Umbilical cord (tissue), 2 donors: ENCODE data around the gene FGD1. TPM values are rescaled to one million over a fixed set of nuclear protein-coding genes. Genes with fewer than 3 reads are reported as not detected.

Experiments used
- DNase-seq: peaks from one replicate; pipeline ENCODE4 v3.0.0-alpha.2; 2015; ENCODE audit warnings: low spot score
- total RNA-seq: library from RNA; depleted of rRNA; stranded (reverse); fragments of >200 nt; gene quantifications from one replicate; pipeline ENCODE4 v1.2.3, GENCODE V29; 2014; ENCODE audit warnings: low replicate concordance; ENCODE audit not compliant: insufficient read depth

Gene FGD1
- total RNA-seq, 1 donor from 2014 or later = 3.1 TPM

DNA sequence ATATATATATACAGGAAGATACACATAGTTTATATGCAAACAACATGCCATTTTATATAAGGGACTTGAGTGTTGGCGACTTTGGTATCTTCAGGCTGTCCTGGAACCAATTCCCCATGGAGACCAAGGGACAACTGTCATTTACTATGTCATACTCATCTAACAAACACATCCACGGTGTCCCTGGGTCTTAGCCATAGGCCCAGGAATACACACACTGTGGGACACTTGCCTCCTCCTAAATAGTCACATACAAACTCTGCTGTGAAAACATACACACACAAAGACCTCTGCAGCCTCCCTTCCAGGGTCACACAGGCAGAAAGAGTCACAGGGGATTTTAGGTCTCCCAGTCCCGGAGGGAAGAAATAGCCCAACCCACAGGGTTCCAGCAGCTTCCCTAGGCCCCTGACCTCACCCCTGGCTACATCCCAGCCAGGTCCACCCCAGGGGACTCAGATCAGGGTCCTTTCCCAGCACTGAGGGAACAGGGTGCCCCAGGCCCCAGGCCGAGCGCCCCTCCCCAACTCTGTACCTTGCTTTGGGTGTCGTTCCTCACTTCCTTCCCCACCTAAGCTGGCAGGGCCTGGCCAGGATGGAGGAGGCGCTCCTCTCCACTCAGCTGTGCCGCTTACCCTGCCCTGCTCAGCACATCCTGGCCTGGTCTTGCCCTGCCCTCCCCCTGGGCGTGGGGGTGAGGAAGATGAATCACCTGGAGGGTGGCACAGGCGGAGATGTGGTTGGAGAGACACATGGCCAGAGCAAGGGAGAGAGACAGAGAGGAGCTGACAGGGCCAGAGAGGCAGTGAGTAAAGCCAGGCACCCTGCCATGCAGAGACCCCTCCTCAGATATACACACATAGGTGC, 21.8 kb downstream of the FGD1 start:
- DNase-seq = no peak

DNA sequence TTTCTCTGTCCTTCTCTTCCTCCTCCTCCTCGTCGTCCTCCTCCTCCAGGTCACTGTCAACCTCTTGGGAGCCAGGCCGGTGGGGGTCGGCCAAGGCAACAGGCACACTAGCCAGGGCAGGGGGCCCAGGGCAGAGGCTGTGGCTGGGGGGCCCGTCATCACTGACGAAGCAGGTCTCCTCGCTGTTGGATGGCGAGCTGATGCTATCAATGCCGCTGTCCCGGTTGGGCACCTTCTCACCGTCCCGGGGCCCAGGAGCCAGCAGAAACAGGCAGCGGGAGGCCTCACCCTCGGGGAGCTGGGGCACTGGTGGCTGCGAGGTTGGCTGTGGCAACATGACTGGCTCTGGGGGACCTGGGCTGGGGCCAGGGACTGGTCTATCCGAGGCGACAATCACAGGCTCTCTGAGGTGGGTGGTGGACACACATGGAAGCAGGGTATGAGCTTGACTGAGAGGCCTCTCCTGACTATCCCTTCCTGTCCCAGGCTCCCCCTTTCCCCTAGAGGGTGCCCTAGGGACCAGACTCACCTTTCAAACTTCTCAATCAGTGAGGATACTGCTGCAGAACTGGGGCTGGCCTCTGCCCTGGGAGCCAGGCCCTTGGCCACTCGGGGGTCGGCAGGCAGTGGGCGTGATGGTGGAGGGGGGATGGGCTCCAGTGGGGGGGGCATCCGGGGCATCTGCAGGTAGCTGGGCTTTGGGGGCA, 25.8 kb downstream of the FGD1 start:
- DNase-seq = no peak

DNA sequence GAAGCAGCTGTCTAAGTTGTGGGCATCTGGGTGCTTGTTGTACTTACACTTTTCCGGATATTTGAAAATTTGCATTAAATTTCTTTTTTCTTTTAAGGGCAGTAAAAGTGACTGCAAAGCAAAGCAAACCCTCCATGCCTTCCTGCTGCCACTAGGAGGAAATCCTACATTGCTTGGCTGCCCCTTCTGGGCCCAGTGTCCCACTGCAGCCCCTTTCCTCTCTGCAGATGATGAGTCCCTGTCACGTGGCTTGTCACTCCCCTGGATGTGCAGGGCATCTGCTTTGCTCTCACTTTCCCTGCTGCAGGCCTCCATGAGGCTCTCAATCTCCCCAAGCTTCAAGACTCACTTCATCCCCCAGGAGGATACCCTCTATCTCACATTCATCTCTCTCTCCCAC, 43.1 kb downstream of the FGD1 start:
- peak; percentile 12 for DNase-seq

DNA sequence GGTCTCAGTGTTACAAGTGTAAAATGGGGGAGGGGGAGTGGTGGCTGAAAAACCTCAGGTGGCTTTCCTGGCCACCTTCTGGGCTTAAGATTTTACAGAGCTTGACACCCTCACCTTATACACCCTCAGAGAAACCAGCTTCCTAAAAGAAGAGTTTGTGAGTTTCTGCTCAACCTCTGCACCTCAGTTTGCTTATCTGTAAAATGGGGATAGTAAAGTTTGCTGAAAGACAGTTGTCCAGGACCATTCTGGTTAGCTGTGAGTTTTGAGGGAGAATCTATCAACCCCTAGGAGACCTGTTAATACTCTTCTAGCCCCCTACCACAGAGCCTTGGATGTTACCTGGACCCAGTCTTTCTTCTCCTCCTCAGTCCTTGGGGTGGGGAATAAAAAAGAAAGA, 46.1 kb downstream of the FGD1 start:
- no peak for DNase-seq

DNA sequence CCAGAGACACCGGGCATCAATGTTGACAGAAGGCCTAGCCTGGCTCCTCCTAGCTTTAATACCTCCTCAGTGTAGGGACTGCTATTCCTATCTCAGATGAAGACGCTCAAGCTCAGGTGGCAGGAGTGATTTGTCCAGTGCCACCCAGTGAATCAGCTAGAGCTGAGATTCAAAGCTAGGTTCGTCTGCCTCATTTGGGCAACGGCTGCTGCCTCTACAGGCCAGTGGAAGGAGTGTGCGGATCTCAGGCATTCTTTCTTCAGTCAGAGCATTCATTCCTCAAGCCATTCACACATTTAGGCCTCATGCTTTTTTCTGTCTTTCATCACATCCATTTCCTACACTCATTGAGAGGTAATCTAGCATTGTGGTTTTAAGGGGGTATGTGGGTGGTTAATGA, 48.6 kb downstream of the FGD1 start:
- DNase-seq = no peak

DNA sequence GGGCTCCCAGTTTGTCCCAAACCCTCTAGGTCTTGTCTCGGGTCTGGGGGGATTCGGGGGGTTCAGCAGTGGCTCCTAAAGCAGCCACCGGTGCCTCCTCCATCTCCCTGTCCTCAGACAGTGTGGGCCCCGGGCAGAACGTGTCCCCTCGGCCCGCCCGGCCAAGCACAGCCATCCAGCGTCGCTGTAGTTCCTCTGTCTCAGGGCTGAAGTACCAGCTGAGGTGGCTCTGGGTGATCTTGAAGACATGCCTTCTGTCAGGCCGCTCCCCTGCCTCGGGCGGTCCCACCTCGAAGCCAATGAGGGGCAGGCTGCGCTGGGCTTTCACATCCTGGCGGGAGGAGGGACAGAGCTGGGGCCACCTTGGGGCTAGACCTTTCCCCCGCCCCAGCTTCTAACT, 50.0 kb downstream of the FGD1 start:
- no peak for DNase-seq

DNA sequence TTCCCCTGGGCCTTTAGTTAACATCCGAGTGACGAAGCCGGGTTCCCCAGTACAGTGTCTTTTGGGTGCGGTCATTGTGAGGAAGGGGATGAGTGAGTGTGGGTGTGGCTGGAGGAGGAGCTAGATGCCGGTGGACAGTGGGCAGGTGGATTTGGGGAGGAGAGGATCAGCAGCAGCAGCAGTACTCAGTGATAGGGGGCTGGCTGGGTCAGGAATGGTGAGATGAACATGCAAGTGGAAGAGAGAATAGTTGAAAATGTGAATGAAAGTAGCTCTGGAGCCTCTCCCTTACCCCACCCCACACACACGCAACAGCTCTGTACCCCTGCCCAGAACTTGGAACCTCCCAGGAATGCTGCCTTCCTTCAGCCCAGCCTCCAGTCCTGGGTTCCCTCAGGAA, 51.3 kb downstream of the FGD1 start:
- no peak for DNase-seq

DNA sequence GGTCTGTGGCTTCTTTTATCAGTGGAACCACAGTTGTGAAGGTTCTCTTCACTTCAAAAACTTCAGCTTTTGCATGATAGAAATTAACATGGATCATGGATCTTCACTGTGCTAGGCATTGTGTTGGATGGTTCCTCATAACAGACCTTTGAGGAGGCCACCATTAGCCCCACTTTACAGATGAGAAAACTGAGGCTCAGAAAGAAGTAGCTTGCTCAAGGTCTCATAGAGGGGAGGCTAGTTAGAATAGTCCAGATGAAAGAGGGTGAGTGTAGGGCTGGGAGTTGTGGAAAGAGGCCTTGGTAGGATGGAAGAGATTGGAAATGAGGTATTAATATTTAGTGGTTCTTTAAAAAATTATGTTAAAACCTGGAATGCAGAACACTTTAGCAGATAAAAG, 53.2 kb downstream of the FGD1 start:
- DNase-seq = no peak

DNA sequence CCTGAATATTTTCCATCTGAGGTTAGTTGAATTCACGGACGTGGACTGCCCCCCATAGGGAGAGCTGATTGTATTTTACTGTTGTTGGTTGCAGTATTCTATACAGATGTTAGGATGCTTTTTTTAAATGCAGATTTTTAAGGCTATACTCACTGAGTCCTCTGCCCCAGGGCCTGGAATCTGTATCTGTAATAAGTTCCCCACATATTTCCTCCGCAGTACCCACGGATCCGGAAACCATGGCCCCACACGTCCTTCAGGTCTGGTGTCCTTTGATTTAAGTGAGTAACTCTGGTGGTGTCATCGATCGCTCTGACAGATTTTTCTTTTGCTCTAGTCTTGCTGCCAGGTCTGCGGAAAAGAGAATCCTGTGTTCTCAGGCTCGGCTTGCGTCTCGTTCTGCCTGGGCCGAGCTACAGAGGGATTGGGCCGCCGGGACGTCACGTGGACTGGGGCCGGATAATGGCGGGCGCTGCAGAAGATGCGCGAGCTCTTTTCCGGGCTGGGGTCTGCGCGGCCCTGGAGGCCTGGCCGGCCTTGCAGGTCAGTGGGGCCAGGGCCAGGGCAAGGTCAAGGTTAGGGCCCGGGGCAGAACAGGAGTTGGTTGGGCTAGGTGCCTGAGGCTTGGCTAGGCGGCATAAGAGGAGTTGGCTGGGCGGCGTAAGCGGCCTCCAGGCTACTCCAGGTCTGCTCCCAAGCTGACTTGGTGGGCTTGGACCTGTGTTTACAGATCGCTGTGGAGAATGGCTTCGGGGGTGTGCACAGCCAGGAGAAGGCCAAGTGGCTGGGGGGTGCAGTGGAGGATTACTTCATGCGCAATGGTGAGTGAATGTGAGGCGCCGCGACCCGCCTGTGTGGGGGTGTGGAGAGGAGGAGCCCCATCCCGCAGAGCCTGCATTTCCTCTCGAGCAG, 55.8 kb downstream of the FGD1 start, which contains the start of gene TSR2:
Gene TSR2, plus strand, starts transcription at position 445 of the 912 bp plus-strand sequence. Its CDS starts 18 bp downstream, at position 463.
- DNase-seq = peak; percentile 91

DNA sequence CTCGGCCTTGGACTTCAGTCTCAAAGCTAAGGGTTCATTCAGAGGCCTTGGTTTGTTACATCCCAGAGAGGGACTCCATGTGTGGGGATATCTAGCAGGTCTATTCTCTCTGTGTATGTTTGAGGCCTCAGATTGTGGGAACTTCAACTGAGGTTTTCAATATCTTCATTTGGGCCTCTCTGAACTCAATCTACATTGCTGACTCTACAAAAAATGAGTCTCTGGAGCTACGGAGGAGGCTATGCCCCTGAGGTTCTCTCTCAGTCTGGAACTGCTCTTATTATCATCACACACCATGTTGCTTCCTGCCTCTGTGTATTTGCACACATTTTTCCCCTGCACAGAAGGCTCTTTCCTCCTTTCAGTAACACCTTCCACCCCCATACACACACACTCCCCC, 60.9 kb downstream of the FGD1 start:
- no peak for DNase-seq

DNA sequence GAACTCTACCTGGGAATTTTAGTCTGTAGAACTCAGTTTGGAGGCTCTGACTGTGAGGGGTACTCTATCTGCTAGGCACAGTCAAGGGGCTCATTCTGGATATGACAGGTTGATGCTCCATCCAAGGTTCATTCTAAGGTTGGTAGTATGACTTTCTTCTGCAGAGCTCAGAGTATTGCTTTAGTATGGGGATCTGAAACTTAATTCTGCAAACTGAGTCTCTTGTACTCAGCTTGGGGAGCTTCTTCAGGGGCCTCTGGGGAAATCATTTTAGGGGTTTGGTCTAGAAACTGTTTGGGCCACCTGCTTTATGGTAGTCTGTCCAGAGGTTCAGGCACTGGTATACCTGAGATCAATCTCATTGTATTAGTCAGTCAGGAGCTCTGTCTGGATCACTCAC, 65.5 kb downstream of the FGD1 start:
- DNase-seq = no peak

DNA sequence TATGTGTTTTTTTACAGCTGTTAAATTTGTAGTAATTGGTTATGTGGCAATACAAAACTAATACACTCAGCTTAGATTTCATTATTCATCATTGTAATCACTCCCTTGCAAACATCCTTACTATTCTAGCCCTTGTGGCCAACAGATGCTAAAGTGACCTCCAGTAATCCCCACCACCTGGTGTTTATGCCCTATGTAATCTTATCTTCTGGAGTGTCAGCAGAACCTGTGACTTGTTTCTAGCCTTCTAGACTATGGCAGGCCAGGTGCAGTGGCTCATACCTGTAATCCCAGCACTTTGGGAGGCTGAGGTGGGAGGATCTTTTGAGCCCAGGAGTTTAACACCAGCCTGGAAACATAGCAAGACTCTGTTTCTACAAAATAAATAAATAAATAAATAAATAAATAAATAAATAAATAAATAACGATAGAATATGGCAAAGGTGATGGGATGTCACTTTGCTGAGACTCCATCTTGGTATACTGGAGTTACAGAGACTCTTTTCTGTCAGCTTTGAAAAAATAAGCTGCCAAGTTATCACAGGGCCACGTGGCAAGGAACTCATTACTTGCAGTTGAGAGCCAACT, 68.1 kb downstream of the FGD1 start:
- no peak for DNase-seq

DNA sequence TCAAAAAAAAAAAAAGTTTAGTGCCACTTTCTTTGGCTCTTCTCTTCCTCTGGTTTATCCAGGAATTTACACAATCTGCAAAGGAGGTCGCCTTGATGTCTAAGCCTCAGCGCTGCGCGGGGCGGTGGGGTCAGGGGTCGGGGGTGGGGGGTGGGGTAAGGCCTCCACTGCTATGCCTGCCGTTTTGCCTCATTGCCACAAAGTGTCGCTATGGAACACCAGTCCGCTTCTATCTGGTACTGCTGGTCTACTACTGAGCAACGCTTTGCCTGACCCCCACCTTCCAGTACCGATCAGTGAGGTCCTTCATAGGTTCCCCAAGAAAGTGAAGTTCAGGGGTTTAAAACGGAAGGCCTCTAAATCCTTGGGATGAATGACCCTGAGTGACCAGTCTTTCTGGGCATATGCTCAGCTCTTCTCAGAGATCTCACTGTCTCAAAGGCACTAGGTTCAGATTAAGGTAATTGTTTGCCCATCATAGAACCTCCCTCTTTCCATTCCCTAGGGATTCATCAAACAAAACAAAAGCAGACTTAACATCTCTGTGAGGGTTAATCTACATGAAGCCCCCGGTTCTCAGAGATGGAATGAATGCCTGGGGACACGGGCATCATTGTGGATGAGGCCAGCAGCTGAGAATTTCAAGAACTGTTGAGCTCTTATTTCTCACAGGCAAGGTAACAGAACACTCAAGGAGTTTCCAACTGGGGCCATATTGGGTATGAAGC, 72.7 kb downstream of the FGD1 start:
- DNase-seq = no peak

DNA sequence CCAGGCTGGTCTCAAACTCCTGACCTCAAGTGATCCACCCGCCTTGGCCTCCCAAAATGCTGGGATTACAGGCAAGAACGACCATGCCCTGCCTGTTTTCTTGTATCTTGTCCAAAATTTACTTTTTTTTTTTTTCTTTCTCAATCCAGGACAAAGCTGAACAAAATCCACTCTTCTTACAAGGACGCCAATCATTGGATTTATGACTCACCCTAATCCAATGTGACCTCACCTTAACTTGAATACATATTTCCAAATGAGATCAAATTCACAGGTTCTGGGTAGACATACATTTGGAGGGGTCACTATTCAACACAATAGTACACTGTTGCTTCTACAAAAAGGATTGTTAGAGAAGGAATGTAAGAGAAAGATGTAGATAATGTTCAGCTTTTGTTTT, 73.9 kb downstream of the FGD1 start:
- no peak for DNase-seq

DNA sequence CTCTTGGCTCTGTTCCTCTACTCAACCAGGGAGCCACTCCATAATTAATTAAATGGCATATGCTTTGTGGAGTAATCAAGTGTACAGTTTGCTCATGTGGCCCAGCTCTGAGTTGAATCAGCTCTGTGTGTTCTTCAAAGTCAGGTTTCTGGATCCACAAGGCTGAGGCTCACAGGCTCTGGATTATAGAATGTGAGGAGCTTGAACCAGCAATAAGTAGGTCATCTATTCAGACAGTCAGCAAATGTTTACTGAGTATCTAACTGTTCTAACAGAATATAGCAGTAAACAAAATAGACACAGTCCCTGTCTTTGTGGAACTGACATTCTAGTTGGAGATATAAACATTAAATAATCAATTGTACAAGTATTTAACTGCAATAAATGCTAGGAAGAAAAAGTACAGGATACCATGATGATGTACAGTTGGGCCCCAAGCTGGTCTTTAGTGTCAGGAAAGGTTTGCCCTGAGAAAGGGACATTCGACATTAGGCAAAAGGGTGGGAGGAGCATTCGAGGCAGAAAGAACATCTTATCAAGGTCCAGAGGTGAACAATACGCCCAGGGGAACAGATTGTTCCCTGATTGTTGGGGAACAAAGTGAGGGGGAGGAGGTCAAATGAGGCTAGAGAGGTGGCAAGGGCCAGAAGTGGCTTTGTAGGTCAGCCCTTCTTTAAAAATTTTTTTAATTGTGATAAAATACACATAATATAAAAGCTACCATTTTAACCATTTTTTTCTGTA, 76.3 kb downstream of the FGD1 start:
- DNase-seq = no peak

DNA sequence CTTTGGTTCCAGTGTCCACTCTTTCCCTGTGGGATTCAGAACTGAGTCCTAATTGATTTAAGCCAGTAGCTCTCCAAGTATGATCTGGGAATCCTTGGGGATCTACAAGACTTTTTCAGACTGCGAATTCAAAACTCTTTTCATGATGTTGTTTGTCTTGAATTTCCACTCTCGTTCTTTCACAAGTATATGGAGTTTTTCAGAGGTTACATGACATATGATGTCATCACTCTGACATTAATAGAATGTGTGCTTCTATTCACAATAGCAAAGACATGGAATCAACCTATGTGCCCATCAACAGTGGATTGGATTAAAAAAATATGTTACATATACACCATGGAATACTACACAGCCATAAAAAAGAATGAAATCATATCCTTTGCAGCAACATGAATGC, 79.1 kb downstream of the FGD1 start:
- DNase-seq = no peak

DNA sequence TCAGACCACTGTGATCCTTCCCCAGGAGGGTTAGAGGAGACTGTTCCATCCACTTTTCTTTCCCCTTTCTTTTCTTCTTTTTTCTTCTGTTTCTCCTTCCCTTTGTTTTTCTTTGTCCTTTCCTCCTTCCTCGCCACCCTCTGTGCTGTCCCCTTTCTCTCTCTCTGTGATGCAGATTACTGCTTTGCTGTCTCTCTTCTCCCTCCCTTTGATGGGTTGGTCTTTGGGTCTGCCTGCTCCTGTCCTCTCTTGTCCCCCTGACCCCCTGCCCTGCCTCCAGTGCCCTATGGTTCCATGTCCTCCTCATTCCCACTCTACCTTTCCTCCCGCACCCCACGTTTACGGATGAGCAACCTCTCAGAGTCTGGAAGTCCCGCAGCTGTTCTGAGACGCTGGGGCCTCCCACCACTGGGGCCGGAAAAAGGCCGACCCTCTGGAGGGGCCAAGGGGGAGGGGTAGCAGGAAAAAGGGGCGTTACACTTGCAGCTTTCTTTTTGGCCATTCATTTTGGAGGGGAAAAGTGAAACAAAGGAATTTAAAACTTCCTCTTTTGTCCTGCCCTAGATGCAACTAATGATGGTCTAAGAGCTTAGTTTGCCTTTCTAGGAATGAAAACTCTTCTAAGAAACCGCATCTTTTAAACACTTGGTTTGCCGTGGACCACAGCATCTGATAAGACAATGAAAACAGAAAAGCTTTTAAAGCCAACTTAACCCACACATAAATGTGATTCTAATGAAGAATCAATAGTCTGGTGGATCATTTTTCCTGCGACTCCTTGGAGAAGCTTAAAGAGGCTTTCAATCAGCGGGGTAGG, 80.3 kb downstream of the FGD1 start:
- no peak for DNase-seq

DNA sequence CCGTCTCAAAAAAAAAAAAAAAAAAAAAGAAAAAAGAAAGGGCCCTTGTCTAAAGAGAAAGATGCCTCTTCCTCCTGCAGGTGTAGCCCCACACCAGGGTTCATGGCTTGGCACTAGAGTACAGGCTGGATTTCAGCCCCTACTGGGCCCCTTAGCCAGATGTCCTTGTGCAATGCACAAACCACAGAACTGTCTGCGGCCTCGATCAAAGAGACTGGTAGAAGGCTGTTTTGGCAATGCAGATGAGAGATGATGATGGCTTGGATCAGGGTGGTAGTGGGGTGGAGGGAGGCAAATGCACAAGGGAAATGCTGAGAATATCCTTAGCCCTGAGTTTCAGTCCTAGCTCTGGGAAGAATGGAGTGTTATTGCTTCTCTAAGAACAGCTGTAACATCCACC, 82.3 kb downstream of the FGD1 start:
- peak; percentile 17 for DNase-seq

DNA sequence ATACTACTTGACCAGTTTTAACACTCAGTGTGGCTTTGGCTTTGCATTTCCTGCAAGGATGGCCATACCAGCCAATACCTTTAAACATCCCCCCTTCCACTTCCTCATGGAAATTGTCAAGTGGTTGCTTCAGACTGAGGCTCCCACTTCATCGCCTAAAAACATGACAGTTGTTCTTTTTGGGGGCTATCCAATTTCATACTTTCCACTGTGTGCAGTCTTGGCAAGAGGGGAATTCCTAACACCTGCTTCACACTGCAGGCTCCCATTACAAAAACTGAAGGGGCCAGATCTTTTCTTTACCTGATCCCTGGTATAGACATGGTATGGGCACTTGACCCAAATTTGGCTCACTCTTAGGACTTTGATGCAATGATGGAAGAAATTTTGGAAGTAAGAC, 84.3 kb downstream of the FGD1 start:
- DNase-seq = no peak
